ENCODE measurements around the gene DAB1.

DAB1 gene

DNA sequence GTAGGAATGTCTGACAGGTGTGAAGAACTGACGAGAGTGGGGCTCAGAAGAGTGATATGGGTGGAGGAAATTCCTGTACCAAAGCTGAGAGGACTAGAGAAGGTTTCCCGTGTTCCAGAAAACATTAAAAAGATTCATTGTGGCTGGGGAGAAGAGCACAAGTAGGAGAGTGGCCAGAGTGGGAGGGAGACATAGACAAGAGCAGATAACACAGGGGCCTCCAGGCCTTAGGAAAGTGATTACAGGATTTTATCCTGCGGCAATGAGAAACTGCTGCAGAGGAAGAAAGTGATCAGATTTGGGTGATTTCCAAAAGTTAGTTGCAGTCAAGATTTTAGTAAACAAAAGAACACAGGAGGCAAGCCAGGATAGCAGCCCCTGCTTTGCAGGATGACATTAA lies 465.9 kb downstream of the DAB1 start:
- no peaks in the 10 kb centered on the region for H3K27me3 ChIP-seq
- H3K4me2 ChIP-seq, result no peak overlapping the region
- no peak for TF ChIP-seq Cebpa-rat (IDR thresholded peaks at IDR 0.05)
- no peaks in the 10 kb centered on the region for H3K9me3 ChIP-seq
- no peak overlapping the region for H3K4me3 ChIP-seq
- no peak overlapping the region for H3K27ac ChIP-seq
- H4K20me1 ChIP-seq, result no peaks in the 10 kb centered on the region
- no peaks in the 10 kb centered on the region for H3K36me3 ChIP-seq
- H3K4me1 ChIP-seq, result no peaks in the 10 kb centered on the region
- no peak overlapping the region for H3K9ac ChIP-seq

DNA sequence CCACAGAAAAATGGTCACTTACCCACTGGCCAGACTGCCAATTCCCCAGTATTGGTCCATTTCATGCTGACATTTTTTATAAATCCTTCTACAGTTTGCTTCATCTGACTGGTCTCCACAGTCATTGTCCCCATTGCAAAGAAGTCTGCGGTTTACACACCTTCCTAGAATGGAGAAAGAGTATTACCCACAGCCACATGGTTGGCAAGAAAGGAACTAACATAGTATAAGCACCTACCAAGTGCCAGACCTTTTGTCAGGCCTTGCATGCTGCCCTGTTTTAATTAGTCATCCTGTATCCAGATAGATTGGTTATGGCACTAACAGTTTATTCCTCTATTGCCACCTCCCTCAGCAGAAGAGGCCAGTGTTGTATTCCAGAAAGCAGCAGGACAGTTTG lies 469.2 kb downstream of the DAB1 start:
- no peak overlapping the region for H3K4me2 ChIP-seq
- H3K4me3 ChIP-seq, result no peak overlapping the region
- H3K9me3 ChIP-seq, result no peaks in the 10 kb centered on the region
- no peak overlapping the region for H3K9ac ChIP-seq
- no peaks in the 10 kb centered on the region for H3K27me3 ChIP-seq
- peaks cover 20% of the 10 kb centered on the region for H3K4me1 ChIP-seq
- no peak overlapping the region for H3K27ac ChIP-seq
- no peaks in the 10 kb centered on the region for H4K20me1 ChIP-seq
- H3K36me3 ChIP-seq, result no peaks in the 10 kb centered on the region
- no peak for TF ChIP-seq Cebpa-rat (IDR thresholded peaks at IDR 0.05)

DNA sequence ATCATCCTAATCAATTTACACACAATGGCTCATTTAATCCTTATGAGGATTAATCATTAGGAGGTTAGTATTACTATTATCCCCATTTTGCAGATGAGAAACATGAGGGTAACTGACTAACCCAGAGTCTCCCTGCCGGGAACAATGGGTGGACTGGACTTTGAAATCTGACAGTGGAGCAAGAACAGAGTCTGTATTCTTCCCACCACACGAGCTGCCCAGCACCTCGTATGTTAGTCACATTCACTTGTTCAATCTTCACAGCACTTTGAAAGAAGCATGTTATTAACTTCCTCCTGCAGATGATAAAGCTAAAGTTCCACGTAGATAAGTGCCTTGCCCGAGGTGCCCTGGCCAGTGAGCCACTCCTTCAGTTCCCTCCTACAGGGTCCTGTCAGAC lies 470.5 kb downstream of the DAB1 start:
- TF ChIP-seq Cebpa-rat (IDR thresholded peaks at IDR 0.05), result no peak
- H3K4me2 ChIP-seq, result no peak overlapping the region
- no peak overlapping the region for H3K9ac ChIP-seq
- H4K20me1 ChIP-seq, result no peaks in the 10 kb centered on the region
- H3K27me3 ChIP-seq, result no peaks in the 10 kb centered on the region
- no peak overlapping the region for H3K4me3 ChIP-seq
- H3K27ac ChIP-seq, result no peak overlapping the region
- no peaks in the 10 kb centered on the region for H3K36me3 ChIP-seq
- H3K9me3 ChIP-seq, result no peaks in the 10 kb centered on the region
- H3K4me1 ChIP-seq, result peaks cover 23% of the 10 kb centered on the region

DNA sequence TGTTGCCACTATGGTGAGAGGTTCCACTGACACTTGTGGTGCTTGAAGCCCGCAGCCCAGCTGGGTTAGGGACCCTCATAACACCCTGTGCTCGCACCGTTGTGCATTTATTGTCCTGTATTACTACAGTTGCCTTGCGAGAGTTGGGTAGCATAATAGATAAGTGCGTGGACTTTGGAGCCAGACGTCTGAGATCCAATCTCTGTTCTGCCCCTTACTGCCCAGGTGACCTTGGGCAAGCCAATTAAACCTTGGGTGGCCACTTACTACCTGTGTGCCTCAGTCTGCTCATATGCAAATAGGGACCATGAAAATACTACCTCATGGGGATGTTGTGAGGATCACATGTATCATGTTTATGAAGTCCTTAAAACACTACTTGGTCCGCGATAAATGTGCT lies 471.4 kb downstream of the DAB1 start:
- H3K27me3 ChIP-seq, result no peaks in the 10 kb centered on the region
- H4K20me1 ChIP-seq, result no peaks in the 10 kb centered on the region
- TF ChIP-seq Cebpa-rat (IDR thresholded peaks at IDR 0.05), result no peak
- peak overlapping the region; percentile 52; the same call in 1 of the 2 replicates for H3K4me2 ChIP-seq
- H3K4me1 ChIP-seq, result peaks cover 28% of the 10 kb centered on the region
- H3K27ac ChIP-seq, result no peak overlapping the region
- H3K36me3 ChIP-seq, result no peaks in the 10 kb centered on the region
- H3K4me3 ChIP-seq, result no peak overlapping the region
- H3K9ac ChIP-seq, result no peak overlapping the region
- H3K9me3 ChIP-seq, result no peaks in the 10 kb centered on the region

DNA sequence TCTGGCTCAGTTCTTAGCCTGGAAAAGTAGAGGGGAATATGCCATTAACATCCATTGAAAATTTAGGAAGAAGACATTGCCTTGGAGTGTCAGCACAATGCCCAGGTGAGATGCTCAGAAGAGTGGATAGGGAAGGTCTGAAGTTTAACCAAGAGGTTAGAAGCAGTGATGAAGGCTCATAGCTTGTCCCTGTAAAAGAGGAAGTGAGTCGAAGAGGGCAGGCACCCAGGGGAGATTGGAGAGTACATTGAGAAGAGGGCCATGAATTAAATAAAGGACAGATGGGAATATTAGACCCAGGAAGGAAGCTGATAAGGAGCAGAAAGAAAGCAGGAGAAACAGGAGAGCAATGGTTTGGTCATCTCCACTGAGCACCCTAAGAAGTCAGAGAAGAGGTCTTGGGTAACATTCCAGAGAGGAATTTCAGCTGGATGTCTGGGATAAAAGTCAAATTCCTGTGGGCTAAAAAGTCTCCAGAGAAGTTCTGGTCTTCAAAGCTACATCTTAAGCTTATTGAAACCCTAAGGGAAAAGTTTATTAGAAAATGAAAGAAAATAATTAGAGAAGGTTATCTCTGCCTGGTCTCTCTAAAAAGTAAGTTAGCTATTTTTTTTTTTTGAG lies 475.3 kb downstream of the DAB1 start:
- H4K20me1 ChIP-seq, result no peaks in the 10 kb centered on the region
- H3K27ac ChIP-seq, result no peak overlapping the region
- no peak overlapping the region for H3K4me3 ChIP-seq
- peaks cover 41% of the 10 kb centered on the region for H3K4me1 ChIP-seq
- H3K4me2 ChIP-seq, result 0 out of 2 replicates have a peak overlapping the region, but pooled peaks have one; percentile 4
- no peaks in the 10 kb centered on the region for H3K36me3 ChIP-seq
- H3K9ac ChIP-seq, result no peak overlapping the region
- no peak for TF ChIP-seq Cebpa-rat (IDR thresholded peaks at IDR 0.05)
- H3K27me3 ChIP-seq, result no peaks in the 10 kb centered on the region
- no peaks in the 10 kb centered on the region for H3K9me3 ChIP-seq
